SK-N-MC (cell line): ENCODE results near the gene CFAP299.

Experiments used
- EZH2 ChIP-seq: fragments of 200-600 bp; sonication (generic); IDR thresholded peaks from one replicate; pipeline ENCODE4 v1.6.1; 2017; ENCODE audit warnings: antibody characterized with exemption
- FOXP2 ChIP-seq: optimal IDR thresholded peaks from 2 replicates; pipeline ENCODE3; 2011; ENCODE audit warnings: mild to moderate bottlenecking, moderate library complexity; ENCODE audit not compliant: insufficient read depth; ENCODE audit errors: extremely low read length, control extremely low read depth
- POLR2AphosphoS5 ChIP-seq: IDR thresholded peaks from 2 replicates; pipeline ENCODE4 v1.6.1; 2012; ENCODE audit warnings: mild to moderate bottlenecking, low read depth, low read length, borderline replicate concordance

- TF ChIP-seq POLR2AphosphoS5 (no peak), EZH2 (no peak), FOXP2 (no peak)
Measured at GRCh38 chr4:80787306-80787705, 451.8 kb downstream of the CFAP299 start.
